ENCODE data around the gene PRLR. TPM values are rescaled to one million over a fixed set of nuclear protein-coding genes. Genes with fewer than 3 reads are reported as not detected.

PRLR gene
- total and polyA plus RNA-seq, 9 of the 15 experiments (the other 6 are each of a cell fraction or from before 2014, with no cell fraction given) = 0.02 TPM; not detected in 8

- H3K27me3 ChIP-seq (ENCODE audit: control insufficient read depth in 2 of 2, insufficient read depth in 2 of 2, low read length in 2 of 2) = peaks cover 12 to 29% of the 10 kb centered on the region in 2 experiments; a peak in 4 of 5 replicates
- ATAC-seq (no peak), FAIRE-seq (no peak), DNase-seq (ENCODE audit: extremely low read depth in 1 of 4, low spot score in 3 of 4) (no peak)
- peaks cover 0 to 4% of the 10 kb centered on the region in 2 experiments; a peak in 1 of 5 replicates for H3K4me1 ChIP-seq (replicated peaks in 1 of 2; ENCODE audit: control insufficient read depth in 2 of 2, insufficient read depth in 2 of 2, low read length in 2 of 2)
- no peak for TF ChIP-seq ARID2 (IDR thresholded peaks at IDR 0.05)
- H4K20me1 ChIP-seq (replicated peaks; ENCODE audit: control insufficient read depth, insufficient read depth, low read length) = no peaks in the 10 kb centered on the region; the same call in 1 of the 2 replicates
- intact Hi-C loops (cut with micrococcal nuclease) = loop anchor here (5.0 kb wide), 1 partner anchor 694 kb away; no protein-coding TSS in a partner anchor
- H3K9me1 ChIP-seq (ENCODE audit: control insufficient read depth, insufficient read depth, low read length) = no peaks in the 10 kb centered on the region
- no TSS peak for BruUV-seq (replicated peaks)
- H3K27ac ChIP-seq (ENCODE audit: extremely low read depth, low read depth, low read length) = no peak overlapping the region
- H3K4me2 ChIP-seq (ENCODE audit: insufficient read depth, low read length) = no peak overlapping the region
- H3K4me3 ChIP-seq = no peak overlapping the region
- H3K9me3 ChIP-seq (replicated peaks; ENCODE audit: control insufficient read depth, insufficient read depth, low read depth, low read length) = no peaks in the 10 kb centered on the region
- H3K79me2 ChIP-seq (ENCODE audit: control insufficient read depth, insufficient read depth, low read length) = no peaks in the 10 kb centered on the region
- ChIA-PET POLR2A (interaction anchor here (0.7 kb wide), 1 partner anchor 384 kb away, joined by 4 read pairs; no protein-coding TSS in a partner anchor), CTCF (ENCODE audit: low intra/inter-chr PET ratio) (no interaction called here)
- H3K36me3 ChIP-seq (ENCODE audit: control insufficient read depth, insufficient read depth, low read length) = no peaks in the 10 kb centered on the region
- 0% methylated on average over 2 of the region's 2 CpGs for WGBS (ENCODE audit: insufficient coverage, low coverage, missing lambda C conversion rate)
- no peak overlapping the region for H2AFZ ChIP-seq (ENCODE audit: low read depth, low read length)
- H3K9ac ChIP-seq (ENCODE audit: insufficient read depth in 1 of 2, low read depth in 2 of 2, low read length in 2 of 2) = no peak overlapping the region
- in situ Hi-C loops (cut with MboI) = no loop called here
These were observed 2.0 kb downstream of the PRLR start for GRCh38 chr5:35228310-35228709.

- ATAC-seq = no peak
- intact Hi-C loops (cut with micrococcal nuclease) (loop anchor here (5.0 kb wide), 1 partner anchor 695 kb away; no protein-coding TSS in a partner anchor), in situ Hi-C loops (cut with MboI) (no loop called here)
- H3K79me2 ChIP-seq (ENCODE audit: control insufficient read depth, insufficient read depth, low read length) = no peaks in the 10 kb centered on the region
- H3K27ac ChIP-seq (ENCODE audit: extremely low read depth, low read depth, low read length) = no peak overlapping the region
- H4K20me1 ChIP-seq (replicated peaks; ENCODE audit: control insufficient read depth, insufficient read depth, low read length) = no peaks in the 10 kb centered on the region; the same call in 1 of the 2 replicates
- no peaks in the 10 kb centered on the region for H3K36me3 ChIP-seq (ENCODE audit: control insufficient read depth, insufficient read depth, low read length)
- H3K9me1 ChIP-seq (ENCODE audit: control insufficient read depth, insufficient read depth, low read length) = no peaks in the 10 kb centered on the region
- no peak overlapping the region for H3K4me3 ChIP-seq
- ChIA-PET POLR2A (no interaction called here), CTCF (ENCODE audit: low intra/inter-chr PET ratio) (no interaction called here)
- H3K9me3 ChIP-seq (replicated peaks; ENCODE audit: control insufficient read depth, insufficient read depth, low read depth, low read length) = no peaks in the 10 kb centered on the region
- no peak overlapping the region for H3K9ac ChIP-seq (ENCODE audit: insufficient read depth in 1 of 2, low read depth in 2 of 2, low read length in 2 of 2)
- H3K27me3 ChIP-seq (ENCODE audit: control insufficient read depth in 2 of 2, insufficient read depth in 2 of 2, low read length in 2 of 2) = peaks cover 12 to 29% of the 10 kb centered on the region in 2 experiments; a peak in 4 of 5 replicates
- BruUV-seq (replicated peaks) = no TSS peak
- no peak overlapping the region for H3K4me2 ChIP-seq (ENCODE audit: insufficient read depth, low read length)
- DNase-seq (ENCODE audit: extremely low read depth in 1 of 4, low spot score in 3 of 4) = no peak
- H2AFZ ChIP-seq (ENCODE audit: low read depth, low read length) = no peak overlapping the region
- 1% methylated on average over 4 of the region's 4 CpGs for WGBS (ENCODE audit: insufficient coverage, low coverage, missing lambda C conversion rate)
- H3K4me1 ChIP-seq (replicated peaks in 1 of 2; ENCODE audit: control insufficient read depth in 2 of 2, insufficient read depth in 2 of 2, low read length in 2 of 2) = peaks cover 0 to 4% of the 10 kb centered on the region in 2 experiments; a peak in 1 of 5 replicates
- FAIRE-seq = no peak
- TF ChIP-seq MTA3 (IDR thresholded peaks at IDR 0.05; ENCODE audit: borderline replicate concordance) (no peak), ZNF609 (CRISPR knock-in tag; IDR thresholded peaks at IDR 0.05; ENCODE audit: borderline replicate concordance) (no peak), KDM4B (IDR thresholded peaks at IDR 0.05; ENCODE audit: borderline replicate concordance in 2 of 2, low read depth in 1 of 2) (no peak), FOXA1 (IDR thresholded peaks at IDR 0.05; ENCODE audit: borderline replicate concordance) (no peak), CBFA2T3 (IDR thresholded peaks at IDR 0.05) (no peak), ZNF324 (CRISPR knock-in tag; IDR thresholded peaks at IDR 0.05) (no peak), CBX3 (IDR thresholded peaks at IDR 0.05; ENCODE audit: borderline replicate concordance in 1 of 2, low read length in 2 of 2) (no peak), BCL6 (CRISPR knock-in tag; IDR thresholded peaks at IDR 0.05) (no peak), FUS (optimal IDR thresholded peaks at IDR 0.05; ENCODE audit: low read depth, low read length) (no peak)
These were observed 2.6 kb downstream of the PRLR start for GRCh38 chr5:35227720-35228119.

All from K562 (cell line).